Nephron progenitor cell (in vitro differentiated cells): ENCODE results near the gene CCDC3.
A peak's percentile ranks its signal among the peaks of the same experiment; 100 is the strongest.

ENCODE experiments used
- DNase-seq: peaks from one replicate; pipeline ENCODE4 v3.0.0; 2021
- H3K27ac Mint-ChIP-seq: 2 replicates; pipeline ENCODE4 v1.8.0; 2021; ENCODE audit warnings: mild to moderate bottlenecking, moderate library complexity, mixed read lengths
- H3K27me3 Mint-ChIP-seq: 2 replicates; pipeline ENCODE4 v1.8.0; 2021; ENCODE audit warnings: mild to moderate bottlenecking, low read depth, mixed read lengths; ENCODE audit not compliant: poor library complexity
- H3K36me3 Mint-ChIP-seq: 2 replicates; pipeline ENCODE4 v1.8.0; 2021; ENCODE audit warnings: low read depth, mixed read lengths
- H3K4me1 Mint-ChIP-seq: 2 replicates; pipeline ENCODE4 v1.8.0; 2021; ENCODE audit warnings: mixed read lengths
- H3K4me3 Mint-ChIP-seq: 2 replicates; pipeline ENCODE4 v1.8.0; 2021; ENCODE audit warnings: mild to moderate bottlenecking, moderate library complexity, mixed read lengths
- H3K9me3 Mint-ChIP-seq: 2 replicates; pipeline ENCODE4 v1.8.0; 2021; ENCODE audit warnings: mild to moderate bottlenecking, moderate library complexity, mixed read lengths
- CTCF ChIP-seq: fragments of 200-600 bp; sonication (generic); IDR thresholded peaks from 2 replicates; pipeline ENCODE4 v1.5.0; 2021; ENCODE audit warnings: antibody characterized with exemption

CCDC3 gene

GRCh38 chr10:12902135-12902572, 99.4 kb downstream of the CCDC3 start:
- DNase-seq: peak; percentile 75
- Mint-ChIP-seq H3K4me1 (peaks cover 41% of the 10 kb centered on the region), H3K36me3 (no peaks in the 10 kb centered on the region), H3K27me3 (peaks cover 12% of the 10 kb centered on the region), H3K4me3 (no peak overlapping the region), H3K27ac (no peak overlapping the region), H3K9me3 (no peaks in the 10 kb centered on the region)
- TF ChIP-seq CTCF: peak; percentile 84

- Mint-ChIP-seq H3K27ac (no peak overlapping the region), H3K27me3 (peaks cover 12% of the 10 kb centered on the region), H3K4me1 (peaks cover 36% of the 10 kb centered on the region), H3K36me3 (peaks cover 4% of the 10 kb centered on the region), H3K9me3 (peaks cover 4% of the 10 kb centered on the region), H3K4me3 (no peak overlapping the region)
- no peak for DNase-seq
- no peak for TF ChIP-seq CTCF
Measured at GRCh38 chr10:12899546-12899945, 102.0 kb downstream of the CCDC3 start.

GRCh38 chr10:12898271-12898670, 103.2 kb downstream of the CCDC3 start:
- peaks cover 11% of the 10 kb centered on the region for H3K36me3 Mint-ChIP-seq
- peak overlapping the region; percentile 48 for H3K27ac Mint-ChIP-seq
- H3K9me3 Mint-ChIP-seq: peaks cover 14% of the 10 kb centered on the region
- DNase-seq: no peak
- no peak overlapping the region for H3K4me3 Mint-ChIP-seq
- H3K27me3 Mint-ChIP-seq: peaks cover 13% of the 10 kb centered on the region
- peaks cover 36% of the 10 kb centered on the region for H3K4me1 Mint-ChIP-seq
- no peak for TF ChIP-seq CTCF

- DNase-seq: no peak
- peaks cover 18% of the 10 kb centered on the region for H3K27me3 Mint-ChIP-seq
- no peak for TF ChIP-seq CTCF
- H3K4me1 Mint-ChIP-seq: peaks cover 26% of the 10 kb centered on the region
- H3K27ac Mint-ChIP-seq: no peak overlapping the region
- no peak overlapping the region for H3K4me3 Mint-ChIP-seq
- peaks cover 24% of the 10 kb centered on the region for H3K9me3 Mint-ChIP-seq
- peaks cover 14% of the 10 kb centered on the region for H3K36me3 Mint-ChIP-seq
Measured at GRCh38 chr10:12897278-12897677, 104.2 kb downstream of the CCDC3 start.

- Mint-ChIP-seq H3K4me1 (peaks cover 19% of the 10 kb centered on the region), H3K36me3 (peaks cover 14% of the 10 kb centered on the region), H3K4me3 (no peak overlapping the region), H3K27me3 (peaks cover 19% of the 10 kb centered on the region), H3K9me3 (peaks cover 34% of the 10 kb centered on the region), H3K27ac (peak overlapping the region; percentile 51)
- no peak for TF ChIP-seq CTCF
- DNase-seq: no peak
Measured at GRCh38 chr10:12896251-12896650, 105.3 kb downstream of the CCDC3 start.

GRCh38 chr10:12892924-12893323, 108.6 kb downstream of the CCDC3 start:
- Mint-ChIP-seq H3K27me3 (peaks cover 16% of the 10 kb centered on the region), H3K36me3 (peaks cover 14% of the 10 kb centered on the region), H3K4me1 (peaks cover 14% of the 10 kb centered on the region), H3K4me3 (no peak overlapping the region), H3K9me3 (peaks cover 46% of the 10 kb centered on the region), H3K27ac (no peak overlapping the region)
- no peak for DNase-seq
- no peak for TF ChIP-seq CTCF
